GM23338 (cell line): Measurements from ENCODE around the gene THOC2. TPM values are rescaled to one million over a fixed set of nuclear protein-coding genes. Genes with fewer than 3 reads are reported as not detected.

ENCODE experiments used
- CTCF ChIP-seq, 2 experiments: fragments of 200-600 bp in 1 of 2; sonication (generic) in 1 of 2; conservative IDR thresholded peaks; 2 replicates each; pipeline versions ENCODE4 v1.5.1 to v1.6.1; 2016 to 2017; ENCODE audit warnings: antibody characterized with exemption in 2 of 2, low read depth in 2 of 2, mild to moderate bottlenecking in 2 of 2, moderate library complexity in 1 of 2
- EZH2 ChIP-seq: fragments of 200-600 bp; sonication (generic); IDR thresholded peaks from one replicate; pipeline ENCODE4 v1.8.0; 2017; ENCODE audit warnings: antibody characterized with exemption, mild to moderate bottlenecking, low read depth; ENCODE audit not compliant: unreplicated experiment
- REST ChIP-seq: IDR thresholded peaks from one replicate; pipeline ENCODE4 v1.6.1; 2018; ENCODE audit warnings: antibody characterized with exemption; ENCODE audit not compliant: unreplicated experiment
- ZNF331 ChIP-seq: fragments of 250-450 bp; sonication (Bioruptor Pico); IDR thresholded peaks from 2 replicates; pipeline ENCODE4 v1.5.0; 2020; ENCODE audit warnings: low read depth, mild to moderate bottlenecking, moderate library complexity
- ZNF462 ChIP-seq: fragments of 250-450 bp; sonication (Bioruptor Pico); IDR thresholded peaks from 2 replicates; pipeline ENCODE4 v1.5.0; 2020; ENCODE audit warnings: mild to moderate bottlenecking, moderate library complexity
- polyA plus RNA-seq: library from polyadenylated mRNA; unstranded; fragments of >200 nt; fragmentation: Nextera tagmentation; extraction: Ambion mirVana; gene quantifications from 2 replicates; pipeline ENCODE4 v1.2.1, GENCODE V29; 2016
- total RNA-seq: library from RNA; depleted of rRNA; stranded (reverse); fragments of >200 nt; shearing (Covaris generic); gene quantifications from 2 replicates; pipeline ENCODE4 v1.2.3, GENCODE V29; 2014

THOC2 gene
- total and polyA plus RNA-seq, 2 experiments from 2014 or later, result 86.6 to 138 TPM

- no peak for TF ChIP-seq ZNF462 (CRISPR knock-in tag)
- no peak for TF ChIP-seq ZNF331 (CRISPR knock-in tag)
- no peak for TF ChIP-seq EZH2
- no peak for TF ChIP-seq CTCF (conservative IDR thresholded peaks at IDR 0.05; ENCODE audit: low read depth in 2 of 2)
- no peak for TF ChIP-seq REST
These were observed 10.5 kb upstream of the THOC2 start (continued) for GRCh38 chrX:123743312-123743711.
